GM18511 (cell line): ENCODE measurements around the gene ATAD3B.
"Not testable (repeated sequence)": the region's sequence is repeated elsewhere in the genome, so short reads cannot be mapped to it uniquely, and the experiment has no call there.

Experiments used
- ATAC-seq: cut with Tn5 transposase; IDR thresholded peaks from one replicate; pipeline ENCODE4 v1.9.1; 2021; ENCODE audit warnings: mild to moderate bottlenecking, moderate library complexity; ENCODE audit not compliant: unreplicated experiment

ATAD3B gene

GRCh38 chr1:1529936-1530335 is 58.4 kb downstream of the ATAD3B start:
- no peak for ATAC-seq

DNA sequence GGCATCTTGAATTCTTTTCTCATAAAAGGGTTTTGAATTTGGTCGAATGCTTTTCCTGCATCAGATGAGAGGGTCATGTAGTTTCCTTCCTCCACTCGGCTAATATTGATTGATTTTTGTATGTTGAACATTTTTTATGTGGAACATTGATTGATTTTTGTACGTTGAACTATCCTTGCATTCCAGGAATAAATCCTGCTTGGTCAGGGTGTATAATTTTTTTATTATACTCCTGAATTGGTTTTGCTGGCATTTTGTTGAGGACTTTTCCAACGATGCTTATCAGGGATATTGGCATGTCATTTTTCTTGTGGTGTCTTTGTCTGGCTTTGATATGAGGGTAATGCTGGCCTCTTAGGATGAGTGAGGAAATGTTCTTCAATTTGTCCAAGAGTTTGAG is 60.4 kb downstream of the ATAD3B start:
- no peak for ATAC-seq

GRCh38 chr1:1533176-1533893 is 61.8 kb downstream of the ATAD3B start:
- ATAC-seq = not testable (repeated sequence)

DNA sequence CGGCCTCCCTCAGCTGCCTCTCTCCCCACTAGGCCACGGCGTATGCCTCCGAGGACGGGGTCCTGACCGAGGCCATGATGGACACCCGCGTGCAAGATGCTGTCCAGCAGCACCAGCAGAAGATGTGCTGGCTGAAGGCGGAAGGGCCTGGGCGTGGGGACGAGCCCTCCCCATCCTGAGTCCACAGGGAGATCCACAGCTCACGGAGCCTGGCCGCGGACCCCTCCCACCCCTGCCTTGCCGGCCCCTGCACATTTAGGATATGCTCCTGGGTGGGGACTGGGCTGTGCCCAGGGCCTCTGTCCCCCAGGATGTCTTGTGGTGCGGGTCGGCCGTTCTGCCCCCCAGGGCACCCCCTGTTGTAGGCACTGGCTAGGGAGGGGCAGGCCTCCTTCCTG is 62.3 kb downstream of the ATAD3B start:
- not testable (repeated sequence) for ATAC-seq

GRCh38 chr1:1534401-1535154 is 63.0 kb downstream of the ATAD3B start:
- ATAC-seq = no peak

DNA sequence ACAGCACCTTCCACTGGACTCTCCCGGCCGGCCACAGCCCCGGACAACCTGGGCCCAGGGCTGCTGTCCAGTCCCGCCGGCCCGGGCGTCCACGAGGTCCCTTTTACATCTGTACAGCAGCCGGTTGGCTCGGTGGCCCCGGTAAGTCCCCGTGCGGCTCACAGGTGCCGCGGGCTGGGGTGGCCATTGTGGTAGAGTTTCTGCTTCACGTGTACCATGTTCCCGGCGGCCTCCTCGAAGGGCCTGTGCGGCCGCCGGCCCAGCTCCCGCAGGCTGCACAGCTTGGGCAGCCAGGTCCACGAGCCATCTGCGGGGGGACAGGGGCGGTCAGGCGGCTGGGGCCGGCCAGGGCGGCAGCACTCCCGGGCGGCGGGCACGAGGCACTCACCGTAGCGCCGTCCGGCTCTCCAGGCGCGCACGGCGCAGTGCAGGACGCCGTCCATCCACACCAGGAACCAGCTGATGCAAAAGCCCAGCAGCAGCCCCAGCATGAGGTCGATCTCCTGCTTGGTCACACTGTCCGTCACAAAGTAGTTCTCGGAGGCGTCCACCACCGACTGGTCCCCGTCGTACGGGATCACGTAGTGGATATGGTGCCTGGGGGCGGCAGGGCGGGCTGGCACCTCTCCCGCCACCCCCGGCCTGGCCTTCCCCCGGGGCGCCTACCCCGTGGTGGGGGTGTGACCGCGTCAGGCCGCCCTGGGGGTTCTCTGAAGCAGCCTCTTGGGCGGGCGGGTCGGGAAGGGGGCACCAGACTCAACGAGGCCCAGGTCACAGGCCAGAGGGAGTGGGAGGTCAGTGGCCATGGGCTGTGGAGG is 63.8 kb downstream of the ATAD3B start:
- ATAC-seq = no peak

DNA sequence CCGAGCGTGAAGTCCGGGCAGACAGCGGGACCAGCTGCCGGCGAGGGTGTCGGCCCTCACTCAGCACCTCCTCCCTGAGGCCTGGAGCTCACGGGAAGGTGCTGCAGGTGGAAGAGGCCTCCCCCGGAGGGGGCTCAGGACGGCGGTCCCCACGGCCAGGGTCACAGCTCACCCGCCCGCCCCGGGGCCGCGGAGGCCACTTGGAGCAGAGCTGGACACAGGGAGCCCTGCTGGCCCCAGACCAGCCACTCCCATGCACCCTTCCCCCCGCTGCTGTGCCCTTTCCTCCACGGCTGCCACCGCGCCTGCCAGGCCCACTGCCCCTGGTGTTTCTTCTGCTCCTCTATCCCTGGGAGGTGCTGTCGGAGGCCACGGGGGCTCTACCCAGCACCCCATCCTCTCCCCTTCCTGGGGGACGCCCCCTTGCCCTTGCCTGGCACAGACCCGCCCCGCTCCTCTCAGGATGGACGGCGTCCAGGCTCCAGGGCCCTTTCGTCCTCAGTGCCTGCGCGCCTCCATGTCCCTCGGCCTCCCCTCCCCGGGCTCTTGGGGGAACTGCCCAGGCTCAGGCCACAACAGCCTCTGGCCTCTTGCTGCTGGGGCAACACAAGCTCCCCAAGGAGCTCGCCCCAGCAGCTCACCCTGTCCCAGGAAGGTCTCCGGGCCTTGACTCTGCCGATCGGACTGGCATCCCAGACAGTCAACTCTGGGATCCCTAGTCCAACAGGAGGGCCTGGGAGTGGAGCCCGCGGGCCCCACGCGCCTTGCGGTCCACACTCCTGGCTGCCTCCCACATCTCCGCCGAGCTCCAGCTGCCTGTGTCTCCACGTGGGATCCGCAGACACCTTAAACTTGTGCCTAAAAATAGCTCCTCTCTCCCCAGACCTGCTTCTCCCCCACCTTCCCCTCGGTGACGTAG is 64.7 kb downstream of the ATAD3B start:
- no peak for ATAC-seq

DNA sequence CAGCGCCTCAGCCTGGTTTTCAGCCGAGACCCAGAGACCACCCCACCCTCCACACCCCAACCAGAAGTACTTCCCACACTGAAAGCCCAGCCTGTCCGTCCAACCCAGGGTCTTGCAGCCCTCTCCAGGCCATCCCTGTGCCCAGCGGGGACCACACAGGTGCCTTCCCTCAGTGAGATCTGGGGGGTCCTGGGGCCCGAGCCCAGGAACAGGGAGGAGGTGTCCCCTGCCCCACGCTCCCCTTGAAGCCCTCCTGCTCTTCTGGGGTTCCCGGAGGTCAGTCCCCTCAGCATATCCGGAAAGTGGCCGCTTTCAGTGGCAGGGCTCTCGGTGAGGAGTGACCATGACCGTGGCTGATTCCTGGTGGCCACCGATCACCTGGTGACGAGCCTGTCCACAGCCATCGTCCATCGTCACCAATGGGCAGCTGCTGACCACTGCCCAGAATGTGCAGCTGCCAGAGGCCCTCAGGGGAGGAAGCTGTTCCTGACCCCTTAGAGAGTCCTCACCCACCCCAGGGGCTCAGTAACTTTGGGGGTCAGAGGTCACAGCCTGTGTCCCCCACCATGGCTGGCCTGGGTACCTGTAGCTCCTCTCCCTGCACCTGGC is 65.5 kb downstream of the ATAD3B start:
- no peak for ATAC-seq

- ATAC-seq = no peak
Observed at GRCh38 chr1:1537626-1538250, 66.2 kb downstream of the ATAD3B start.

DNA sequence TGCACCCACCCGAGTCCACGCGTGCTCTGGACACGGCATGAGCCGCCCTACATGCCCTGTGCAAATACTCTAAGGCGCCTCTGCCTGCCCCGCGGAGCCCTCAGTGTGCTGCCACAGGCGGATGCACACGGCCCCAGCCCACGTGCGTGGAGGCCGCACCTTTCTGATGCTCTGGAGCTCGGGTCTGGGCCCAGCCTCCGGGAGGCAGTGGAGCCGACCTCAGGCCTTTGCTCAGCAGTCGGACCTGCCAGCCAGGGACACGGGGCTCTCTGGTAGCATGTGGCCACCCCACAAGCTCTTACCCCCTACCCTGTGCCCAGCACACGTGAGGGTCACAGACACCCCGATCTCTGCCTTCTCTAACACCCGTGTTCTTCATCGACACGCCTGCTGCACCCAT is 66.8 kb downstream of the ATAD3B start:
- ATAC-seq = no peak

- ATAC-seq = no peak
Observed at GRCh38 chr1:1538989-1539309, 67.4 kb downstream of the ATAD3B start.

DNA sequence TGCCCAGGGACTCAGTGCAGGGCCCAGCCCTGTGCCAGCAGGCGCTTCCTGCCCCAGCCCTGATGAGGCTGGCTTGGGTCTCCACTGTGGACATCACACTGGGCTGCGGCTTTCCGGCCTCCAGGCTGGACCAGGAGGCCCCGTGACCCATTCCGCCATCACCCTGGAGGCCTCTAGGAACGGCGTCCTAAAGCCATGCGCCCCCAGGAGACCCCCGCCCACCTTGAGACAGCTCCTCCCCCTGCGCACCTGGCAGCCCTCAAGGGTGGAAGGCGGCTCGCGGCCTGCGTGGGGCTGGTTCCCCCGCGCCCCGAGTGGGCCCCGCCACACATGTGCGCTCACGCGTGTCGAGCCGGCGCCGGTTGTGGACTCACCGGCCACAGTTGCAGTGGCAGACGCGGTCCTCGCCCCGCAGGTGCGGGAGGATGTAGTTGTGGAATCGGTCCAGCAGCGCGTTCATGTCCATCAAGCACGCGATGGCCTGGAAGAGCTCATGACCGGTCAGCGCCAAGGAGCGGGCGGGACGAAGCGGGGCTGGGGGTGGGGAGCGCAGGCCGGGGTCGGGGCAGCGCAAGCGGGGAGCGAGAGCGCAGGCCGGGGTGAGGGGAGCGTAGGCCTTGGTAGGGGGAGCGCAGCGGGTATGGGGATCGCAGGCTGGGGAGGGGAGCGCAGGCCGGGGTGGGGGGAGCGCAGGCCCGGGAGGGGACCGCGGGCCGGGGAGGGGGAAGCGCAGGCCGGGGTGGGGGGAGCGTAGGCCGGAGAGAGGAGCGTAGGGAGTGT is 67.9 kb downstream of the ATAD3B start:
- ATAC-seq = no peak

DNA sequence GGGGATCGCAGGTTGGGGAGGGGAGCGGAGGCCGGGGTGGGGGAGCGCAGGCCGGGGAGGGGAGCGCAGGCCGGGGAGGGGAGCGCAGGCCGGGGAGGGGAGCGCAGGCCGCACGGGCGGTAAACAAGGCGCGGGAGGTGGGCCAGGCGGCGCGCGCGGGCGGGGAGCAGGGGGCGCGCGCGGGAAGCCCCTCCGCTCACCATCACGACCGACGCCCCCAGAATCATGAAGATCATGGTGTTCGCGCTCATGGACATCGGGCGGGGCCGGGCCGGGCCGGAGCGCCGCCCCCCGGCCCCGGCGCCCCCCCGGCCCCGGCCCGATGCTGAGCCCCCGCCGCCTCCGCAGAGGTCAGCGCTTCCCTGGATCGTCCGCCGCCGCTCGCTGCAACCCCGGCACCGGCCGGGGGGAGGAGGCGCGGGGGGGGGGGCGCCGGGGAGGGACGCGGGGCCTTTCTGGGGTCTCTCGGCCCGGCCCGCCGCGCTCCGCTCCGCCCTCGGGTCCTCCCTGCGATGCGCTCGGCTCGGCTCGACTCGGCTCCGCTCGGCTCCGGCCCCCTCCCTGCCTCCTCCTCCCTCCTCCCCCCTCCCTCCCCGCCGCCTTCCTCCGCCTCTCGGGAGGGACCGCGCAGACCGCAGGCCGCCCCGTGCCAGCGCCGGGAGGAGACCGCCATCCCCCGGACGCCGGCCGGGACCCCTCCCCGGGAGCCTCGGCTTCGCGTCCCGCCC is 68.7 kb downstream of the ATAD3B start, which contains the start of gene TMEM240:
TMEM240 (minus strand) TSS at position 535 of the 728 bp plus-strand sequence; CDS start at position 257, 278 bp downstream.
- no peak for ATAC-seq

- no peak for ATAC-seq
Observed at GRCh38 chr1:1540818-1541628, 69.5 kb downstream of the ATAD3B start.

GRCh38 chr1:1541956-1542765 is 70.6 kb downstream of the ATAD3B start:
- ATAC-seq = no peak
